OCI-M2 (cell line): ENCODE data around the gene PTHLH.

Source experiments
- DNase-seq: peaks from one replicate; lab custom pipeline; 2025; ENCODE audit not compliant: unreplicated experiment; lab: John Stamatoyannopoulos, UW

Gene PTHLH

GRCh38 chr12:27974735-27975221 is 2.2 kb upstream of the PTHLH start:
- no peak for DNase-seq

DNA sequence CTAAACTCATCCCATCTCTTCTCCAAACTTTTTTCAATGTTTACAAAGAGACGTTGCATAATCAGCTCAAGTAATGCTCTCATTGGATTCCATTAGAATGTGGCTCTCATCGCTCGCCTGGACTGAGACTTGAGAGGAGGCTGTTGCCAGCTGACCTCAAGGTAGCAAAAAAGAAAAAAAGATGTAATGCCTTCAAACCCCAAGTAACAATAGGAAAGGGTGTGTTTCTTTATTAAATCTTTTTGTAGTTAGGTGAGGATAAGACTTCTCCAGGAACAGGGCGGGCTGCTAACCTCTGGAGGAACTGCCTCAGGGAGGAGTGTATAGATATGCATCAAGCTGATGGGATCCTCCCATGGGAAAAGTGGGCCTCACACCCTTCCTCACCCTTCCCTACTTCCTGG is 956 bp upstream of the PTHLH start:
- DNase-seq = no peak

DNA sequence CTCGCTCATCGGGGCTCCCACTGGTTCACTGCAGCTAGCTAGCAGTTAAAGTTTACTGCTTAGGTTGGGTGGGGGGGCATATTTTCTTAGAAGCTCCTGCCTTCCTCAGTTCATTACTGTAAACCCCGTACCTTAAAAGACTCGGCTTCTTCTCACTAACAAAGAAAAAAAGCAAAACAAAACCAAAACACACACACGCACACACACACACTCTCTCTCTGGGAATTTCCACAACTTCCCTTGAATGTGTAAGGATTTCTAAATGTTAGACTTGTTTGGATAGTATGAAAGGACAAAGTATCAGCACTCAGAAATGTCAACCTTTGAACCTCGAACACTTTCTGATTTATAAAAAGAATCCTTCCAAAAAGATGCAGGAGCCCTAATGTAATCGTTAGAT is 927 bp downstream of the PTHLH start:
- DNase-seq = no peak

DNA sequence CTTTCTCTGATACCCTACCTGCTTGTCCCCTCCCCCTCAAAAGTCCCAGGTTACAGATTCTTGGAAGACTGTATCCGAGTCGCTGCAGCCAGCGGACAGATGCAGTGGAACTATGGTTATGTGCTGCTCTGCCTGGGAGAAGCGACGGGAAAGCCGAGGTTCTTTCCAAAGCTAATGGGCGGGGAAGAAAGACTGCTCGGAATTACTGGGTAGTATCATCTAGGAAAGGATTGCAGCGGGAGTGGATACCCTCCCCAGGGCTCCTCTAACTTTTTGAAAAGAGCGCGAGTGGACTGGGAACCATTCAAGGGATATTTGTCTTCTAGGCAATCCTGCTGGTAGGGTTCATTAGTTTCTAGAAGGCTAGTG is 1.4 kb downstream of the PTHLH start:
- no peak for DNase-seq

DNA sequence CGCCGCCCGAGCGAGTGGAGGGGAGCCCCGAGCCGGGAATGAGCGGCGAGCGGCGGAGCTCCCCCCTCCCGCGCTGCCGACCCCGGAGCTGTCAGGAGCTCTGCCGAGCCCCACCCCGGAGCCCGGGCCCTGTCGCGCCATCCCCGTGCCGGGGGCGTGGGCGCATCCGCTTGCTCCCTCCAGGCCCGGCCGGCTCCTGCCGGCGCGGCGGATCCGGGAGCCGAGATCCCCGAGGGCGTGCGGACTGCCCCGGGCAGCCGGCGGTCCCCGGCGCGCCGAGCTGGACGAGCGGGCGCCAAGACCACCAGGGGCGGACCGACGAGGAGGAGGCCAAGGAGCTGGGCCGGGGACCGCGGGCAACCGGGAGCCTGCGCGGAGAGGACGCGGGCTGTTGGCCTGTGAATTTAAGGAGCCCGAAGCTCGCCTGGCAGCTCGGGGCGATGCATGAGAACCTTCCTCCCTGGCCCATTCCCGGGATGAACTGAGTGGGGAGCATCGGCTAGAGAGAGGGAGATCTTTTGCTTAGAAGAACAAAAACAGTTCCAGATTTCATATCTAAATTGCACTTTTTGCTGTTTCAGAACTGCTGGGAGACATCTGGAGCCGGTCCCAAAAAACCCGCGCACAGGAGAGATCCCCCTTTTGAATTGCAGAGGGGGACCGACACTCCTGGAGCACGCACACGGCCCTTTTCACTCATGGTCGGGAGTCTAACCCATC is 2.0 kb downstream of the PTHLH start:
- no peak for DNase-seq

- no peak for DNase-seq
Observed at GRCh38 chr12:27969624-27970400, 2.7 kb downstream of the PTHLH start.

- no peak for DNase-seq
Observed at GRCh38 chr12:27968972-27969623, 3.4 kb downstream of the PTHLH start.

DNA sequence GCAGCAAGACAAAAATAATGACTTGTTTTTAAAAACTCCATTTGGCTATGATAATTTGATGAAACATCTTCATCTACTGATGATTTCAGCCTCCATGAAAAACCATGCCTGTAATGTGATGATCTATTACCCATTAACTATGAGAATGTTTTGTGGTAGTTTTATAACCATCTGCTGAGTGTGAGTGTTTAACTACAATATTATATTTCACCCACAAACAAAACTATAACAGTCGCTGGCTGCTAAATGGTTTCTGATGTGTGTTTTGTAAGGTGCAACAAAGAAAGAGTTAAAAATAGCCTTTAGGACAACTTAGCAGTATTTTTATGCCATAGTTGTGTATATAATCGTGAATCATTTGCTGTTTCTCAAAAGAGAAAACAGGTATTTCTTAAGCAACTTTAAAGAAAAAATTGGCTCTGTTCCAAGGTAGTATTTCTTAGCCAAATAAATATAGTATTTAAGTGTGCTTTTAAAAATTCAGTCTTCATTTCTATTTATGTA is 4.9 kb downstream of the PTHLH start:
- DNase-seq = no peak

DNA sequence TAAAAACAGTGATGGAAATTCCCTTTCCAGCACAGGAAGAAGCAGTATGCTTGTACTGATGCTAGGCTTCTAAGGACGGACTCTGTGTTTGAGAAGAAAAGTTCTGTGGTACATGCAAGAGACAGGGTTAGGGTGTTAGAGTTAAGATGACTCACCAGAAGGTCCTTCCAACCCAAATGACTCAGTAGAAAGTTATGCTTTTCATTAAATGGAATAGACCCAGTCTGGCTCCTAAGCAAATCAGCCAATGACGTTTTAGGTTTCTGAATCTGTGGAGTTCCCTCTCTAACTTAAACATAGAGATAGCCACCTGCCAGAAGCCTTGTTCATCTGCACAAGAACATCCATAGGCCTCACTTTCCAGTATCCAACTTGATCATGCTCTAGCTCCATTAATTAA is 5.7 kb downstream of the PTHLH start:
- DNase-seq = no peak

GRCh38 chr12:27965966-27966365 is 6.6 kb downstream of the PTHLH start:
- DNase-seq = no peak

- DNase-seq = no peak
Observed at GRCh38 chr12:27965411-27965810, 7.1 kb downstream of the PTHLH start.

DNA sequence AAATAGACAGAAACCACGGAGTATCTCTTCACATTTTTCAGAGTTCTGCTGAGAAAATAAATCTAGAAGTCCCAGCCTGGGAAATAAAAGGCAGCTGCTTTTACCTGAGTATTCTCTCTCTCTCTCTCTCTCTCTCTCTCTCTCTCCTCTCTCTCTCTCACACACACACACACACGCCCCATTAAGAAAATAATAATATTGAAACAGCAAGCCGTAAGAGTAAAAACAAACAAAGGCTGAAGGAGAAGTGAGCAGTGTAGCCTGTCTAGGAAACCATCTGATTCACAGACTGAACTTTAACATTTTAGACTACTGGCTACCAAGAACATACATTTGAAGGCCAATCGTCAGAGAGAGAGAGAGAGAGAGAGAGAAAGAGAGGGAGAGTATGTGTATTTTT is 8.4 kb downstream of the PTHLH start:
- no peak for DNase-seq

DNA sequence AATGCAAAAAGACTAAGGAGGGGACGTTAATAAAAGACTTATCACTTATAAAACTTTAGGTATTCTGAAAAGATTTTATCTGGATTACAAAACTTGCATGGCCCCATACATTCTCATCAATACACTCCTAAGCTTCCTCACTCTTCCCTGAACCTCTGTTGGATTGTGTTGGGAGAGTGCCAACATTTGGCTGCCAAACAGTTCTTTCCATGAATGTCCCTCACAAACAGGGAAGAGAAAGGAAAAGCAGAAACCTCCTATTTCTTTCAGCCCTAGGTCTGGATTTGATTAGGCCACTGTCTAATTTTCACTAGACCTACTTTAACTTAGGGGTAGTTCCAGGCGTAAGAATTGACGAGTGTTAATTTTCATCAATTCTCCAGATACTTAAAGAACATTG is 11.7 kb downstream of the PTHLH start:
- DNase-seq = no peak

- no peak for DNase-seq
Observed at GRCh38 chr12:27958675-27959074, 13.9 kb downstream of the PTHLH start.

DNA sequence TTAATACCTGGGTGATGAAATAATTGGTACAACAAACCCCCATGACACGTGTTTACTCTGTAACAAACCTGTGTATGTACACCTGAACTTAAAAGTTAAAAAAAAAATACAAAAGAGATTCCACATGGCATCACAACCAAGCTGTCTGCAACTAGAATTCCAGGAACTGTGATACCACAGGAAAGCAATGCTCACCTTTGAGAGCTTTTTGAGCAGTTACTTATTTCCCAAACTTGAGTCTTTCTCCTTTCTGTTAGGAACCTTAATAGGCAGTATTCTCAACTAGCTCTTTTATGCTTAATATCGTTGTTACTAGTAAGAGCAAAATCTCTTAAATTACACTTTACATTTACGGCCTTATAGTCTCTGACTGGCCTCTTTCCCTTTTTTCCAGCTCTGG is 15.2 kb downstream of the PTHLH start:
- DNase-seq = no peak

- DNase-seq = no peak
Observed at GRCh38 chr12:27953817-27954216, 18.7 kb downstream of the PTHLH start.

- no peak for DNase-seq
Observed at GRCh38 chr12:27953348-27953747, 19.2 kb downstream of the PTHLH start.

- DNase-seq = no peak
Observed at GRCh38 chr12:27952510-27952909, 20.0 kb downstream of the PTHLH start.

DNA sequence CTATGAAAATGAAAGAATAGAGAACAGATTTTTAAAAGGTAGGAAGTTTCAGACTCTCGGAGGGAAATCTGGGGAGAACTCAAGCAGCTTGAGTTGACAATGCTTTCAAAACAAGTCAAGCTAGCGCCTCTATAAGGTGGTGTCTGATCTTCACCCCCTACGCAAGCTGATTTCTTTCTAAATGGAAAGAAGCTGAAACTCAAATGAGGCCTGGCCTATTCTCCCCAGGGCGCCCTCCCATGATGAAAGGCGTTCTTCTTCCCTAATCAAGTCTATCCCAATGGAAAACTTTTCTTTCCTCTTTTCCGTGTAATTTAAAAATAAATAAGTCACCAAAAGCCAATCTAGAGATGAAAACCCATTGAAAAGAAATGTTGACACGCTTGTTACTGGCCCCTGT is 20.6 kb downstream of the PTHLH start:
- no peak for DNase-seq

DNA sequence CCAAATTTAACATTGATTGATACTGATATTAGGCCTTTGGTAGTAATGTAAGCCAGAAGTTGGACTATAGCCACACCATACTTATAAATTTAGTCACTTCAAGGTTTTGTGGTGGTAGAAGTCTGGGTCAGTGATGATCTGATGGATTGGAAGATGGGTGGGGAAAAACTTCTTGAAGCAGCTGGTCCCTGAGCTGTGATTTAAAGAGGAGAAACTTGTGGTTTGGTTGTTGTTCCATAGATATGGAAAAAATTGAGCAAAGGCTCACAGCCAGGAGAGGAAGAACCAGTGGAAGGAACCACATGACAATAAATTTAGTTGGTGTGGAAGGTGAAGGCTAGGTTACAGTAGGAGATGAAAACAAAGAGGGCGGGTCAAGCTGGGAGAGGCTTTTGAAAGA is 26.1 kb downstream of the PTHLH start:
- no peak for DNase-seq

DNA sequence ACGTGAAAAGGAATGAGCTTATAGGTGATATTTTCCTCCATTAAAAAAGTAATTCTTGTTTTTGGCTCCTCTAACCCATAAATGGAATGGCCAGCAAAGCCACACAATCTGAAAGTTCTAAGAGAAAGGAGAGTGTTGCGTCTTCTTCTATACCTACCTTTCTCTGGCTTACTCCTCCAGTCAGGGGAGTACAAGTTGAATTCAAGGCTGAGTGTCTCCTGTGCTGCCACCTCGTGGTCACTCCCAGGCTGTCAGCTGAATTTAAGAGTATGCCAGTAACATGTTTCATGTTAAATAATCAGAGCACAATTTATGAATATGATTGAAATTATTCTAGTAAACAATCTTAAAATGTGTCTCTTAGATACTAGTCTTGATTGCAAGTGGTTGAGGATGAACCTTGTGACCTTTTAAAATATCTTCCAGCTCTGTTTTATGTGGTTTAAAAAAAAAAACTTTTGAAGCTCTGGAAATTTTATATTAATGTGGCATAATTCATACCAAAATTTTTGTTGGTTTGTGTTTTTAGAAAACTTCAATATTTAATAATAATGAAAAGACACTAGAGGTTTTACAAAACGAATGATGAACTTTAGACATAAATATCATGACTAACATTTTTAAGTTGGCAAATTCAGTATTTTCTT is 31.7 kb downstream of the PTHLH start:
- DNase-seq = peak; percentile 8
